Inflammatory macrophage treated with lipopolysaccharide for 4 hours (primary cell): Measurements from ENCODE around the gene MBOAT7.
"Not testable (repeated sequence)": the region's sequence is repeated elsewhere in the genome, so short reads cannot be mapped to it uniquely, and the experiment has no call there.

Experiments
- DNase-seq: peaks from one replicate; pipeline ENCODE4 v3.0.0-alpha.2; 2020

The MBOAT7 gene

DNA sequence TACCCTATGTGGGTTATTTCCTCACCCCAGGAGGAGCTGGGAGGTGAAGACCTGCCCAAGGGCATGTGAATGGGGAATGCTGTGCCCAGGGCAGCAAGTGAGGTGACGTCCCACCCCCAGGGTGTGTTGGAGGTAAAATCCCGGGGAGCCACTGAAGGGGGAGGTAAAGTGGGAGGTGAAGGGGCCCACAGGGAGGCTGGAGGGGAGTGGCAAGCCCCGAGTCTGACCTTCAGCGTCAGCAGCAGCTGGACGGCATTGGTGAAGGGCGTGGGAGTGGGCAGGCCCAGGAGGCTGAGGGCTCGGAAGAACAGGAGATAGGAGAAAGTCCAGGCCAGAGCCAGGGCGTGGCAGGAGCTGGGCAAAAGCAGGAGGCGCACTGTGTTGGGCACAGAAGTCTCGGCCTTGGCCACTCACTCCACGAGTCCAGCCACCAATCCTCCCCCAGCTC, 2.4 kb downstream of the MBOAT7 start:
- DNase-seq: no peak

DNA sequence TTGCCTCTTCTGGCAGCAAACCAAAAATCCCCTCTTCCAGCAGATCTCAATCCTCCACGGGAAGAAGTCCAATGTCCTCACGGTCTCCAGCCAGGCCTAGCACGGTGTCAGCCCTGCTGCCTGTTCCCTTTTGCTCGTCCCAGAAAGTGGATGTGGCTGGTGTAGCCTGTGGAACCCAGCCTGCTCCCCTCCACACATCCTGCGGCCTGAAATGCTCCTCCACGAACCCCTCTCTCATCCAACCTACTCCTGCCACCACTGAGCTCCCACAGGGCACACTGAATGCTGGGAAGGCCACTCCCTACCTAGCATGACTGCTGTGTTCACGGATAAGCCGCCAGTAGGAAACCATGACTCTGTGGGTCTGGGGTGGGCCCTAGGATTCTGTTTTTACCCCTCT, 3.0 kb downstream of the MBOAT7 start:
- DNase-seq: no peak

DNA sequence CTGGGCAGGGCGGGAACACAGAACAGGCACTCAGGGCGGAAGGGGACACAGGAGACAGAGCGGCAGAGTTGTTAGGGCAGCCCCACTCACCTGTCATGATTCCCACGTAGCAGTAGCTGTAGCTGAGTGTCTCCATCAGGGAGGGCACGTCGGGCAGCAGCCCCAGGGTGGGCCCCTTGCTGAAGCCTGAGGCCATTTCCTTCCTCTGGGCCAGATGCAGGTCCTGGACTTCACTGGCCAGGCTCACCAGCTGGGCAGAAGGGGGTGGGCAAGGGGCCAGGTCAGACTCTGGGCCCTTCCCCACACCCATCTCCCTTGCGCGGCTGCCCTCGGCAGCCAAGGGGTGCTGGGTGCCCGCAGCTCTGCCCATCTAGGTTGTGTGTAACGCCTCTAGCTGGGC, 5.9 kb downstream of the MBOAT7 start:
- DNase-seq: no peak

DNA sequence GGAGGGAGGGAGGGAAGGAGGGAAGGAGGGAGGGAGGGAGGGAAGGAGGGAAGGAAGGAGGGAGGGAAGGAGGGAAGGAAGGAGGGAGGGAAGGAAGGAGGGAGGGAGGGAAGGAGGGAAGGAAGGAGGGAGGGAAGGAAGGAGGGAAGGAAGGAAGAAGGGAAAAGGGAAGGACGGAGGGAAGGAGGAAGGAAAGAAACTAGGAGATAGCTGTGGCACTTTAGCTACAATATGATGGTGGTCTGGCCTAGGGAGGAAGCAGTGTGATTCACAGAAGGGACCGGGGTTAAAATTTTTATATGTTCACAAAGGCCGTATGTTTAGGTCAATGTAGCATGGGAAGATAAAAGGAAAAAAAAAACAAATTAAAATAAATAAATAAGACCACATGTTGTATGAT, 7.5 kb downstream of the MBOAT7 start:
- DNase-seq: not testable (repeated sequence)

DNA sequence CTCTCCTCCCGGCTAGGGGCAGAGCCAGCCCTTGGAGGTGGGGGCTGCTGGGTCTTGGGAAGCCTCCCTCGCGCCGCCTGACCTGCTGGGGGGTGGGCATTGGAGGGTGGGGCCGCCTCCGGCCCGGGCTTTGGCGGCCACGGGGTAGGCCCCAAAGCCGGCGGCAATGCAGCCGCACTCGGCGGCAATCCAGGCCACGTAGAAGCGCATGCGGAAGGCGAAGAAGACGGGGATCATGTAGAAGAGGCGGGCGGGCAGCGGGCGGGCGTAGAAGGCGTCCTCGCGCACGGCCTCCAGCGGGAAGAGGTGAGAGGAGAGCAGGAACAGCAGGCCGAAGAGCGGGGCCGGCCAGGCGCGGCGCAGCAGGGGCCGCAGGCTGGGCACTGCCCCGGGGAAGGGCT, 8.7 kb downstream of the MBOAT7 start:
- DNase-seq: no peak

DNA sequence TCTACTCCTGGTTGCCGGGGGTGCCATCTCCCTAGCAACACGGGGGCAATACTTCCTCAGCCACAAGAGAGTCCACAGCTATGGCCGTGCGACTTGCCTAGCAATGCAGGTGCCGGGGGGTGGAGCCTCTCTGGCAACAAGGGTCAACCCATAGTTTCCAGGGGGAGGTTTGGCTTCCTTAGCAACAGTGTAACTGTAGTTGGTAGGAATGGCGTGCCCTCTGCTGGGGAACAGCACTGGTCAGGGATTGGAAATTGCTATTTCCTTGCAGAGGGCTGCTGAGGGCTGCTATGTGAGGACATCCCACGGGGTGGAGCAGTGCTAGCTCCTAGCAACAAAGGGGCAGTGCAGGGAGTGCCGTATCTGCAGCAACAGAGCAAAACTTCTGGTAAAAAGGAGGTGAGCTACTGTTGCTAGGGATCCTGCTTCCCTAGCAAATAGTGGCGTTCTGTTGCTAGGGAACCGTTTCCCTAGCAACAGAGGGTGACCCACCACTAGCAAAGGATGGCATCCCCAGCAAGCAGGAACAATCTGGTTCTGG, 9.4 kb downstream of the MBOAT7 start:
- DNase-seq: peak; percentile 18

DNA sequence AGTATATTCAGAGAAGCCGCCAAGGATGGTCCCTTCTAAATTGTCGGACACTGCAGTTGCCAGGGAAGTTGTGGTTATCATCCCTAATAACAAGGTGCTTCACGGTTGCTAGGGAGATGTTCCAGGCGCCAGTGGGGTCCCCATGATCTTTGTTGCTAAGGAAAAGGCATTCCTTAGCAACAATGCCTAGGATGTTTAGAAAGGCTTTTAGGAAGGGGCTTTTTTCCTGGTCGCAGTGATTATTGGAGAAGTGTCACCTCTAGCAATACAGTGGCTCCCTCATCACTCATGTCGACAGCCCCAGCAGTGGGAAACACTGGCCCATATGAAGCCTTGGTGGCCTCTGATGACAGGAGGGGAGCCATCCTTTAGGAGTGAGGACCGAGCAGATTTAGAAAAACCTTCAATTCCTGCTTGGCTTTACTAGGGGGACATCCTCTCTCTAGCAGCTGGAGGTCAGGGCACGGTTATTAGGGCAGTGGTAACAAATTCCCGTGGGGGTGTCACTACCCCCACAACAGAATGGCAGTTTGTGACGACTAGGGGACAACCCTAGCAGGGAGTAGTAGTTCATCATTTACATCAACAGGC, 10.0 kb downstream of the MBOAT7 start:
- no peak for DNase-seq

DNA sequence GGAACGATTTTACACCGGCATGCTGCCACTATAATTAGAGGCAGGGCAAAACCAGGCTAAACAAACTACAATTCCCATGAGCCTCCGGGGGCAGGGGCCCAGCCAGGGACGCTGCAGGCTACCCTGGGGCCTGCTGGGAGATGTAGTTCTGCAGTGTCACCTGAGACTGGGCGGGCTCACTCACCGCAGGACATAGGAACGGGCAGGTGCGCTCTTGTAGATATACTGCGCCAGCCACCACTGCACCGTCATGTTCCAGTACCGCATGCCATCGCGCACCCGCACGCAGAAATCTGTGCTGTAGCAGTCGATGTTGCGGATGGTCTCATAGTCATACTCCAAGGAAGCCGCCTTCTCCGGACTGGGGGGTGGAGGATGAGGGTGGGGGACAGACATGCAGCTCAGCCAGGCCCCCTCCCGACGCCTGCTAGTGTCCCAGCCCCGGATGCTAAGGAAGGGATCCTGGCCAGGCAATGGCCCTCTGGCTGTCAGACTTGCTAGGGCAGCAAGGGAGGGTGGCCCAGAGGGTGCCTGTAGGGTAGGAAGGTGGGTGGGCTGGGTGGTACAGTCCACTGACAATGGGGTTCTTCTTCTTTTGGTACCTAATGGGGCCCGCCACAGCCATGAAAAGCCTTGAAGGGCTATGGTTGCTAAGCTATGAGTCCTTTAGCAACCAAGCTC, 10.7 kb downstream of the MBOAT7 start:
- peak; percentile 15 for DNase-seq

DNA sequence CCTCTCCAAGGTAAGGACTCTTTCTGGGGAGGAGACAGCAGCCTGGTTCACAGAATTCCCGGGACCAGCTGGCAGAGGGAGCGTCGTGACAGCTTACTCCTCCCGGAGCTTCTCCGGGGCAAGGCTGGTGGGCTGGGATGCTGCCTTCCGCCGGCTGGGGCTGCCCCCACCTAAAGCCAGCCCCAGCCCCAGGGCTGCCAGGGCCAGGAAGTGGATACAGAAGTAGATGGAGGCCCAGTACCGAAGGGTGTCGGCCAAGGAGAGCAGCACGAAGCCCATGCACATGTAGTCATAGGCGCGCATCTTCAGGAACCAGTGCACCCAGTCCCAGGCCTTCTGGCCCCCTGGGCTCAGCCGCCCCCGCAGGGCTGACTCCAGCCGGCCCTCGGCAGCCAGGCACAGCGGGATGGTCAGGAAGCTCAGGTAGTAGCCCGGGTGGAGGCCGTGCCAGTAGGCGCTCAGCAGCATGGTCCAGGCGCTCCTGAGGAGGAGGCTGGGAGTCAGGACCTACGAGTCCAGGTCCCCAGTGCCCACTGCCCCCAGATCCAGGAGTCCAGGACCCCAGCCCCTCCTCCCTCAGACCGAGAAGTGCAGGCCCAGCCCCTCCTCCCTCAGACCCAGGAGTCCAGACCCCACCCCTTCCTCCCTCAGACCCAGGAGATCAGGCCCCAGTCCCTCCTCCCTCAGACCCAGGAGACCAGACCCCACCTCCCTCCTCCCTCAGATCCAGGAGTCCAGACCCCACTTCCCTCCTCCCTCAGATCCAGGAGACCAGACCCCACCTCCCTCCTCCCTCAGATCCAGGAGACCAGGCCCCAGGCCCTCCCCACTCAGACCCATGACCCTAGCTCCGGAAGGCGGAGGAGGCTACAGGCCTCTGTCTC, 15.2 kb downstream of the MBOAT7 start:
- no peak for DNase-seq

DNA sequence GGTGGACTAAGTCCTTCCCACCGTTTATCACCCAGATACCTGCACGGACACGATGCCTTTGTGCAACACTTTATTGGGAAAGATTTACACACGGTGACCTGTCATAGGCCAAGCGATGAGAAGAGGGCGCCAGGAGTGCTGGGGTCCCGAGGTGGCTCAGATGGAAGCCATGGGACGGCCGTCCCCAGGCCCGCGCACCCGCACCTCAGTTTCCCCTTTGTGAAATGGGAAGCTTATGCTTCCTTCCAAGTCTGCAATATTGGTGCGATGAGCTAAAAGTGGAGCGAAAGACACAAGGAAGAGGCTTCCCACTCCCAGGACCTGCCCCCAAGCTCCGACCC, 16.1 kb downstream of the MBOAT7 start:
- DNase-seq: no peak

DNA sequence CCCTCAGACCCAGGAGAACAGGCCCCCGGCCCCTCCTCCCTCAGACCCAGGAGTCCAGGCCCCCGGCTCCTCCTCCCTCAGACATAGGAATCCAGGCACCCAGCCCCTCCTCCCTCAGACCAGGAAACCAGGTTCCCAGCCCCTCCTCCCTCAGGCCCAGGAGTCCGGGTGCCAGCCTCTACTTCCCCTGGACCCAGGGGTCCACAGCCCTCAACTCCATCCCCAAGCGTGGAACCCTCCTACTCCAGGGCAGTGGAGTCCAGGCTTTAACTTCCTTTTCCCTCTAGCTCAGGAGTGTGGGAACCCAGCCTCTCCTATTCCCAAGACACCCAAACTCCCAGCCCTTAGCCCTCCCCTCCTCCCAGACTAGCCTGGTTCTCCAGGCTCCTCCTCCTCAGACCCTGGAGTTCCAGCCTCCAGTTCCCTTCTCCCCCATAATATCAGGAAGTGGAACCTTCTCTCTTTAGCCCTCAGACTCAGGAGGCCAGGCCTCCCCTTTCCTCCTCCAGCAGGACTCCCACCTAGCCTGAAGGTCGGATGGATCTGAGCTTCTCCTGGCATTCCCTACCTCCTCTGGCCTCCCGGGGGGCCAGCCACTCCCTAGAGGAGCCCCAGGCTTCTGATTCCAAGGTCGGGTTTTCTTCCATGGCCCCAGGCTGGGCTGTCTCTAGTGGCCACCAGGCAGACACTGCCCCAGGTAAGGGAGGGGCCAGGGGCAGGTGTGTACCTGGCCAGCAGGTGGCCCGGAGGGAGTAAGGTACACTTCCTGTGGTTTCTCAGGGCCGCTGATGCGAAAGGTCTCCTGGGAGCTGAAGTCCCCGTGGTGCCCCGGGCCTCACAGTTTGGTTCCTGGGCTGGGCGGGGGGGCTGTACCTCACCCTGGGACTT, 16.7 kb downstream of the MBOAT7 start, which contains the start of gene TMC4:
TSS of gene TMC4 (minus strand) at position 690 of the 888 bp plus-strand sequence. CDS start at position 647, 43 bp downstream.
- no peak for DNase-seq

DNA sequence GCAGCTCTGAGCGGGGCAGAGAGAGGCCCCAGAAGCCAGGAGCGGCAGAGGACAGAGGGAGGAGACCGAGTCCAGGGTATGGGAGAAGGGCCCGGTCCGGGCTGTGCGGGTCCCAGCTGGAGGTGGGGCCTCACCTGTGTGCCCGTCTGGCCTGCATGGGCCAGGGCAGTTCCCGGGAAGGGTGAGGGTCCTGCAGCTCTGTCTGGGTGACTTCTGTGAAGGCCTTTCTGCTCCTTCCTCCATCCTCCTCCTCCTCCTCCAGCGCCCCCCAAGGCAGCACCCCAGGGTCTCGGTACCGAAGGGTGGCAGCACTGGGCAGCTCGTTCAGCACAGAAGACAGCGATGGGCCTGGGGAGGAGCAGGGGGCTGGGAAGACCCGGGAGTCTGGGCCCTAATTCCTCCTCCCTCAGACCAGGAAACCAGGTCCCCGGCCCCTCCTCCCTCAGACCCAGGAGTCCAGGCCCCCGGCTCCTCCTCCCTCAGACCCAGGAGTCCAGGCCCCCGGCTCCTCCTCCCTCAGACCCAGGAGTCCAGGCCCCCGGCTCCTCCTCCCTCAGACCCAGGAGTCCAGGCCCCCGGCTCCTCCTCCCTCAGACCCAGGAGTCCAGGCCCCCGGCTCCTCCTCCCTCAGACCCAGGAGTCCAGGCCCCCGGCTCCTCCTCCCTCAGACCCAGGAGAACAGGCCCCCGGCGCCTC, 17.5 kb downstream of the MBOAT7 start:
- DNase-seq: not testable (repeated sequence)

DNA sequence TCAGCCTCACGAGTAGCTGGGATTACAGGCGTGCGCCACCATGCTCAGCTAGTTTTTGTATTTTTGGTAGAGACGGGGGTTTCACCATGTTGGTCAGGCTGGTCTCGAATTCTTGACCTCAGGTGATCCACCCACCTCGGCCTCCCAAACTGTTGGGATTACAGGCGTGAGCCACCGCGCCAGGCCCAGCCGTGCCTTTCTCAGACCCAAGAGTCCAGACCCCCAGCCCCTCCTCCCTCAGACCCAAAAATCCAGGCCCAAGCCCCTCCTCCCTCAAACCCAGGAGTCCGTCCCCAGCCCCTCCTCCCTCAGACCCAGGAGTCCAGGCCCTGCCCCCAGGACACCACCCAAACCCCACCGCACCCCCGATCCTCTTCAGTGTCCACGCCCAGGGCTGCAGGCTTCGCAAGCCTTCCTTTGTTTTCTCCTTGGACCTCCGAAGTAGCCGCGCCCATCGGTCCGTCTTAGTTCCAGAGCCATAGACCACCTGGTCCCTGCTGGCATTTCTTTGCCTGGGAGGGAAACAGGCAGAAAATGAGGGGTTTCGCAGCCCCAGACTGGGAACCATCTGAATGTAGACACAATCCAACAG, 20.1 kb downstream of the MBOAT7 start:
- DNase-seq: no peak

DNA sequence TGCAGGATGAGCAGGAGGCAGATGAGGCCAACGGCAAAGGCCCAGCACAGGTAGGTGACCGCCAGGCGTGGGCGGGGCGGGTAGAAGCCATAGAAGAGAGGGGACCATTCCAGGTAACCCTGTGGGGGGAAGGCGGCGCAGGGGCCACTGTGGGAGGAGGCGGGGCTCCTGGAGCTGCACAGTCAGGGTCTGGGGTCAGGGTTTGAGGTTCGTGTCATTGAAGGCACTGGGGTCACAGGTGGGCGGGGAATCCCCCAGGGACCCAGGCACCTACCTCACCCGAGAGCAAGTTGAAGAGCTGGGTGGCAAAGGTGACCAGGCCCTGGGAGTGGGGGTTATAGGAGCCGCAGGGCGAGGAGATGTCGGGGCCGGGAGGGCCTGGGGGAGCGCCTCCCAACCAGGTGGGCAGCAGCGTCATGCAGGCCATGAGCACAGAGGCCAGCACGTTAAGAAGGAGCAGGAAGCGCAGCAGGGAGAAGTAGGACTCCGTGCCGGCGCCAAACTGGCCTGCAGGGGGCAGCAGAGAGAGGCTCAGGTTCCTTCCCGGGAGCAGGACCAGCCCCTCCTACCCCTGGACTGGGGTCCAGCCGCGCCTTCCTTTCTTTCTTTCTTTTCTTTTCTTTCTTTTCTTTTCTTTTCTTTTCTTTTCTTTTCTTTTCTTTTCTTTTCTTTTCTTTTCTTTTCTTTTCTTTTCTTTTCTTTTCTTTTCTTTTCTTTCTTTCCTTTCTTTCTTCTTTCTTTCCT, 21.0 kb downstream of the MBOAT7 start:
- DNase-seq: peak; percentile 89

DNA sequence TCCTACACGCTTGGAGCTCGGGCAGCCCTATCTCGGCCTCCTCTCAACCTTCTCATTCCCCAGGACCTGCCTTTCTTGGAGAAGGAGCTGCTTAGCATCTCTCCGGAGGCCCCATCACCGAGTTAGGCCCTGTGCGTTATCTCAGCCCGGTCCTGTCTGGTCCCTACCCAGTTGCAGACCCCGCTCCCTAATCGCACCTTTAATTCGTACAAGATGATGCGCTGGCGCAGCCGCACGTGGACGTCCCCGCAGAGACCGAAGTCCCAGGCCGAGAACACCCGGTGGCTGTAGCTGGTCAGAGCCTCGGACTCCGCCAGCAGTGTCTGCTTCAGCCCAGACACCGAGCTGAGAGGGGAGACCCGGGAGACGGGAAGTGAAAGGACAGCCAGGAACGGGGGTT, 24.2 kb downstream of the MBOAT7 start:
- no peak for DNase-seq

DNA sequence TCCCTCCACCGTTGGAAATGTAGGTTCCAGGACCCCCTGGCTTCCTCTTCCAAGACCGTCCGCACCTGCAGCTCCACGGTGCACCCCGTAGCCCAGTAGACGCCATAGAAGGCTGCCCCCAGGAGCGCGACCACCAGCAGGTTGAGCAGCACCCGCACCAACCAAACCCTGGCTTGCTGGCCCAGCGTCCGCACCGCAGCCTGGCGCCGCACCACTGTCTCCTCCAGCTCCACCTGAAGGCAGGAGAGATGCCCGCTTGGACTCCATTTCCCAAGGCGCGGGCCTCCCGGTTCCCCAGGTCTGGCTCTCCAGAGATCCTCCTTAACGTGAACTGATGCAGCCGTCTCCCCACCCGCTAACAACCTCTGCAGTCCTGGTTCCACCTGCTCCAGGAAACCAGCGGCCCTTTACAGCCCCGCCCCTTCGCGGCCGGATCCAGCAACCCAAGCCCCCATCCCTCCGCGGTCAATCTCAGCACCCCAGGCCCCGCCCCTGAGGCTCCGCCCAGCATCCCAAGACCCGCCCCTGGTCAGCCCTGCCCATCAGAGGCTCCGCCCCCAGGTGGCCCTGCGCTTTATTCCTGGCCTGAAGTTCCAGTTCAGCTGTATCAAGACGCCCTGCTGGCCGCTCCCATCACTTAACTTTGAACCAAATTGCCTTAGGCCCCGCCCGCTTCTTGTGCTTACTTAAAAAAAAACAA, 24.9 kb downstream of the MBOAT7 start:
- DNase-seq: peak; percentile 53

DNA sequence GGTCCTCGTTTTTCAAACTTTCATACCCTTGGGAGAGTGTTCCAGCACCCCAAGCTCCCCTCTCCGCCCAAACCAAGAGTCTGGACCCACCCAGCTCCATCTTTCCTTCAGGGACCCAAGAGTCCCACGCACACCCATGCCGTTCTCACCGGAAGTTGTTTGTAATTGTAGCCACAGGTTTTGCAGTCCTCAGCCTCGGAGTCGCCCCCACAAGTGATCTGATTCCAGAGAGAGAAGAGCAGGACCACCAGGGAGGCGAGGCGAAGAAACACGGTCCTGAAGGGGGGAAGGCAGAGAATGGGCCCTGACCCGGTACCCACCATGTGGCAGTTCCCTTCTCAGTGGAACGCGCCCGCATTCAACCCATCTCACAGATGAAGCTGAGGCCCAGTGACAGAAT, 26.5 kb downstream of the MBOAT7 start:
- no peak for DNase-seq

DNA sequence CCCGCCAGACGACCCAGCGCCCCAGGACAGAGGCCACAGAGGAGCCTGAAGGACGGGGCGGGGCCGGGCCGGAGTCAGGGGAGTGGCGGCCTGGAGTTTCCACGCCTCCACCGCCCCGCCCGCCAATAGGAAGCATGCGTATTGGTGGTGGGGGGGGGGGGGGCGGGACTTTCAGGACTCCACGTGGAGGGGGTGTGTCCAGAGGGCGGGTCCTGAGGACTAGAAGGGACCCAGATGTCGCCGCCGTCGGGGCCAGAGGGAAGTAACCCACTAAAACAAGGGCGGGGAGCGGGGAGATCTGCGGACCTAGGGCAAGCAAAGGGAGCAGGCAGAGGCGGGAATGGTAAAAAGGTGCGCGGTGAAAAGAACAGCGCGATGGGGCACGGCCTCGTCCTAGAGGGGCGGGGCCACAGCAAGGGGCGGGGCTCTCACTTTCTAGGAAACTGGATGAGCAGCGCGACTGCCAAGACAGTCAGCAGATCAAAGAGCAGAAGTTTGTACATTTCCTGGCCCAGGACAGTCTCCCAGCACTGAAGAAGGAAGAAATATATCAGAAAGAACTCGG, 27.1 kb downstream of the MBOAT7 start:
- DNase-seq: peak; percentile 91

DNA sequence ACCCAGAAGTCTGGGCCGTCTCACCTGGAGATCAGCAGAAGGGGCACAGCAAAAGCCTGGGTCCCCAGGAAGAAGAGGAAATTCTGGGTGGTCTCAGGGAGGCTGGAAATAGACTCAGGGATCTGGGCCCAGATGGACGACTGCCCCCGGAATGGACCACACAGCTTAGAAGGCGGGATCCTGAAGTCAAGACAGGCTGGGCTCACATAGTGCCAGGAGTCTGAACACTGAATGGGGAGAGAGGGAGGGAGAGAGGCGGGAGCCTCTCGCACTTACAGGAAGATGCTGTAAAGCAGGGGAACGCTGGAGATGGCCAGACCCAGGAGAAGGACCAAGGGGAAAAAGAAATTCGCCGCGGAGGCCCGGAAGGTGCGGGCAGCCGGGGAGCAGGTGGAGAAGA, 28.5 kb downstream of the MBOAT7 start:
- DNase-seq: no peak
